DND-41 (cell line): Measurements from ENCODE around the gene TTF1.

Source experiments
- ATAC-seq: fragments of 200-7000 bp; cut with Tn5 transposase; 3 replicates; pipeline ENCODE4 v1.9.1; 2021; ENCODE audit warnings: low read depth; ENCODE audit not compliant: insufficient read depth
- DNase-seq: peaks from one replicate; pipeline ENCODE4 v3.0.0-alpha.2; 2020
- H2AFZ ChIP-seq: 2 replicates; pipeline ENCODE4 v1.6.0; 2012; ENCODE audit warnings: low read depth, low read length
- H3K27ac ChIP-seq: 2 replicates; pipeline ENCODE4 v1.5.1; 2012; ENCODE audit warnings: low read length, inconsistent platforms
- H3K27me3 ChIP-seq: fragments of 200-600 bp; sonication (generic); 2 replicates; pipeline ENCODE4 v1.6.0; 2012; ENCODE audit warnings: low read length, mild to moderate bottlenecking, inconsistent platforms; ENCODE audit not compliant: insufficient read depth, poor library complexity
- H3K36me3 ChIP-seq: 2 replicates; pipeline ENCODE4 v1.5.1; 2012; ENCODE audit warnings: low read length, inconsistent platforms; ENCODE audit not compliant: insufficient read depth
- H3K4me1 ChIP-seq: 2 replicates; pipeline ENCODE4 v1.5.1; 2012; ENCODE audit warnings: mild to moderate bottlenecking, low read length; ENCODE audit not compliant: insufficient read depth
- H3K4me2 ChIP-seq: 2 replicates; pipeline ENCODE4 v1.6.0; 2012; ENCODE audit warnings: mild to moderate bottlenecking, moderate library complexity, low read length, inconsistent platforms; ENCODE audit not compliant: insufficient read depth
- H3K4me3 ChIP-seq, 2 experiments: fragments of 200-600 bp in 1 of 2; shearing (Covaris generic) in 1 of 2; 2 replicates each; pipeline ENCODE4 v1.5.1; 2012 to 2016; ENCODE audit warnings: inconsistent platforms in 2 of 2, low read length in 2 of 2, mild to moderate bottlenecking in 2 of 2, low read depth in 1 of 2, moderate library complexity in 1 of 2
- H3K79me2 ChIP-seq: 2 replicates; pipeline ENCODE4 v1.6.0; 2012; ENCODE audit warnings: low read length, inconsistent platforms; ENCODE audit not compliant: insufficient read depth
- H3K9ac ChIP-seq: 2 replicates; pipeline ENCODE4 v1.6.0; 2012; ENCODE audit warnings: low read depth, mild to moderate bottlenecking, inconsistent platforms, low read length, moderate library complexity
- H3K9me3 ChIP-seq: 2 replicates; pipeline ENCODE4 v1.5.1; 2012; ENCODE audit warnings: low read length, moderate library complexity, mild to moderate bottlenecking, inconsistent platforms; ENCODE audit not compliant: insufficient read depth, severe bottlenecking
- H4K20me1 ChIP-seq: 2 replicates; pipeline ENCODE4 v1.6.0; 2012; ENCODE audit warnings: low read length; ENCODE audit not compliant: insufficient read depth
- EZH2 ChIP-seq: IDR thresholded peaks from 3 replicates; pipeline ENCODE4 v1.6.1; 2012; ENCODE audit warnings: borderline replicate concordance, low read depth, mild to moderate bottlenecking, moderate library complexity, low read length, inconsistent platforms; ENCODE audit not compliant: severe bottlenecking
- TF ChIP-seq, protein P1 (sequence below): IDR thresholded peaks from 2 replicates; pipeline ENCODE4 v1.5.1; 2012; ENCODE audit warnings: borderline replicate concordance, low read length, moderate library complexity, mild to moderate bottlenecking; ENCODE audit not compliant: poor library complexity, severe bottlenecking; ENCODE audit errors: extremely low read depth

TTF1 gene, protein sequence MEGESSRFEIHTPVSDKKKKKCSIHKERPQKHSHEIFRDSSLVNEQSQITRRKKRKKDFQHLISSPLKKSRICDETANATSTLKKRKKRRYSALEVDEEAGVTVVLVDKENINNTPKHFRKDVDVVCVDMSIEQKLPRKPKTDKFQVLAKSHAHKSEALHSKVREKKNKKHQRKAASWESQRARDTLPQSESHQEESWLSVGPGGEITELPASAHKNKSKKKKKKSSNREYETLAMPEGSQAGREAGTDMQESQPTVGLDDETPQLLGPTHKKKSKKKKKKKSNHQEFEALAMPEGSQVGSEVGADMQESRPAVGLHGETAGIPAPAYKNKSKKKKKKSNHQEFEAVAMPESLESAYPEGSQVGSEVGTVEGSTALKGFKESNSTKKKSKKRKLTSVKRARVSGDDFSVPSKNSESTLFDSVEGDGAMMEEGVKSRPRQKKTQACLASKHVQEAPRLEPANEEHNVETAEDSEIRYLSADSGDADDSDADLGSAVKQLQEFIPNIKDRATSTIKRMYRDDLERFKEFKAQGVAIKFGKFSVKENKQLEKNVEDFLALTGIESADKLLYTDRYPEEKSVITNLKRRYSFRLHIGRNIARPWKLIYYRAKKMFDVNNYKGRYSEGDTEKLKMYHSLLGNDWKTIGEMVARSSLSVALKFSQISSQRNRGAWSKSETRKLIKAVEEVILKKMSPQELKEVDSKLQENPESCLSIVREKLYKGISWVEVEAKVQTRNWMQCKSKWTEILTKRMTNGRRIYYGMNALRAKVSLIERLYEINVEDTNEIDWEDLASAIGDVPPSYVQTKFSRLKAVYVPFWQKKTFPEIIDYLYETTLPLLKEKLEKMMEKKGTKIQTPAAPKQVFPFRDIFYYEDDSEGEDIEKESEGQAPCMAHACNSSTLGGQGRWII

DNA sequence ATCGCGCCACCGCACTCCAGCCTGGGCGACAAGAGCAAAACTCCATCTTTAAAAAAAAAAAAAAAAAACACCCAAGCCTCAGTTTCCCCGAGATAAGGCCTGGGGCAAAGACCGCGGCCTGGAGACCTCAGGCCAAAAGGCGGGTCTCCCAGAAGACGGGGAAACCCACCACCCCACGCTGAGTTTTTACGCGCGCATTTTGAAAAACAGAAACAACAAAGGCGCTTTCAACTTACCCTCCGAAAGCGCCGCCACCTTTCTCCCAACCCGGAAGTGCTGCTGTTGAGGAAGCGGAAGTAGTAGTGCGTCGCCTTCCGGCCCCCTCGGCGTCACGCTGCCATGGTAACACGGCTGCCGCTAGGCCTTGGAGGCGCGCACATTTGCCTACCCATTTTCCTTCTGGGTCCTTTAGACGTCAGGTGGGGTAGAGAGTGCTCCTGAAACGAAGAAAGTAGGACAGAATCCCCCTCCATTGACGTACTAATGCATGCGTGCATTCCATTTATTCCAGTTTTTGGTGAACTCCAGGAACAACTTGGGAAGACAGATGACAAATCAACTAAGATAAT lies at the start of gene TTF1:
Gene TTF1, minus strand, starts transcription at position 287 of the 569 bp plus-strand sequence. CDS start 4,019 bp downstream, outside the sequence.
- H3K9ac ChIP-seq: peak within 1 kb of the TSS; percentile 81
- peaks cover 13% of the 10 kb centered on the region for H3K27me3 ChIP-seq
- H3K36me3 ChIP-seq: peaks cover 22% of the 10 kb centered on the region
- TF ChIP-seq, protein P1, sequence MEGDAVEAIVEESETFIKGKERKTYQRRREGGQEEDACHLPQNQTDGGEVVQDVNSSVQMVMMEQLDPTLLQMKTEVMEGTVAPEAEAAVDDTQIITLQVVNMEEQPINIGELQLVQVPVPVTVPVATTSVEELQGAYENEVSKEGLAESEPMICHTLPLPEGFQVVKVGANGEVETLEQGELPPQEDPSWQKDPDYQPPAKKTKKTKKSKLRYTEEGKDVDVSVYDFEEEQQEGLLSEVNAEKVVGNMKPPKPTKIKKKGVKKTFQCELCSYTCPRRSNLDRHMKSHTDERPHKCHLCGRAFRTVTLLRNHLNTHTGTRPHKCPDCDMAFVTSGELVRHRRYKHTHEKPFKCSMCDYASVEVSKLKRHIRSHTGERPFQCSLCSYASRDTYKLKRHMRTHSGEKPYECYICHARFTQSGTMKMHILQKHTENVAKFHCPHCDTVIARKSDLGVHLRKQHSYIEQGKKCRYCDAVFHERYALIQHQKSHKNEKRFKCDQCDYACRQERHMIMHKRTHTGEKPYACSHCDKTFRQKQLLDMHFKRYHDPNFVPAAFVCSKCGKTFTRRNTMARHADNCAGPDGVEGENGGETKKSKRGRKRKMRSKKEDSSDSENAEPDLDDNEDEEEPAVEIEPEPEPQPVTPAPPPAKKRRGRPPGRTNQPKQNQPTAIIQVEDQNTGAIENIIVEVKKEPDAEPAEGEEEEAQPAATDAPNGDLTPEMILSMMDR: no peak
- TF ChIP-seq EZH2: no peak
- peaks cover 39% of the 10 kb centered on the region for H3K79me2 ChIP-seq
- H3K27ac ChIP-seq: peak within 1 kb of the TSS; percentile 94
- H4K20me1 ChIP-seq: peaks cover 24% of the 10 kb centered on the region
- ATAC-seq (peak; percentile 69), DNase-seq (peak; percentile 94)
- H2AFZ ChIP-seq: peak within 1 kb of the TSS; percentile 71
- H3K4me2 ChIP-seq: peak within 1 kb of the TSS; percentile 75
- H3K4me1 ChIP-seq: peaks cover 44% of the 10 kb centered on the region
- H3K4me3 ChIP-seq: peak within 1 kb of the TSS; percentile 79 to 89; a peak in 3 of 4 replicates
- H3K9me3 ChIP-seq: no peaks in the 10 kb centered on the region

DNA sequence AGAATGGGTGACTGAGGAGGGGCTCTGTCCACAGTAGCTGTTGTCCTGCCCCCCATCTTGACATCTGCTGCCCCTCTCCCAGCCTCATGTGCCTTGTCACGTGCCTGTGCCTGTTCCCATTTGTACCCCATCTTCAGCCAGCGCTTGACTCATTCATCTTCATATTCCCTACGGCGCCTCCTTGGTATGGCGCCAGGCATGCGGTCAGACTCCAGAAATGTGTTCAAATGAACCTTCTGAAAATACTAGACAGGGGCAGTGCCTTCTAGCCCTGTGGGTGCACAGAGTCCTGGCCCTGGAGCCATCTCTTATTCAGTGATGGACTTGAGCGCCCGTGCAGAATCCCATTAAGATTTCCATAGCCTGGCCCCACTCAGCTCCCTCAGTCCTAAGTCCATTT lies 49.6 kb upstream of the TTF1 start:
- TF ChIP-seq, protein P1: no peak
- no peak for TF ChIP-seq EZH2
- H3K4me1 ChIP-seq: no peaks in the 10 kb centered on the region
- H3K4me2 ChIP-seq: no peak overlapping the region
- ATAC-seq (no peak), DNase-seq (no peak)
- no peak overlapping the region for H3K27ac ChIP-seq
- H3K27me3 ChIP-seq: no peaks in the 10 kb centered on the region
- H3K4me3 ChIP-seq: no peak overlapping the region
- no peaks in the 10 kb centered on the region for H3K36me3 ChIP-seq
- no peaks in the 10 kb centered on the region for H3K9me3 ChIP-seq
- H3K9ac ChIP-seq: no peak overlapping the region
- H2AFZ ChIP-seq: no peak overlapping the region
- H3K79me2 ChIP-seq: no peaks in the 10 kb centered on the region
- no peaks in the 10 kb centered on the region for H4K20me1 ChIP-seq

DNA sequence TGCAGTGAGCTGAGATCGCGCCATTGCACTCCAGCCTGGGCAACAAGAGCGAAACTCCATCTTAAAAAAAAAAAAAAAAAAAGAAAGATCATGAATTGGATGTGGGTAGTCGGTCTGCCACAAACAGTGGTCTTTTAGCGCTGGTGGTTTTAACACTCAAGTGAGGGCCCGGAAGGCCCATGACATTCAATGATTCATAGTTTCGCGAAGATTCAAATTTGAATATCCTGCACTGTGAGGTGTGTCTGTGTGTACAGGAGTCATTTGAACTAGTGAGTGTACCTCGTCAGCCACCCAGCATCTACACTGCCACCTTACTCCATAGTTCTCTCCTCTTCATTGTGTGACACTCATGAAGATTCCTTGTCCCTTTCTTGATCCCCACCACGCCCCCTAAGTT lies 44.6 kb upstream of the TTF1 start:
- Histone ChIP-seq H3K4me1 (no peaks in the 10 kb centered on the region), H3K4me3 (no peak overlapping the region), H3K9me3 (no peaks in the 10 kb centered on the region), H2AFZ (no peak overlapping the region), H3K27me3 (no peaks in the 10 kb centered on the region), H3K4me2 (no peak overlapping the region), H3K27ac (no peak overlapping the region), H3K36me3 (no peaks in the 10 kb centered on the region), H4K20me1 (no peaks in the 10 kb centered on the region), H3K9ac (no peak overlapping the region), H3K79me2 (no peaks in the 10 kb centered on the region)
- no peak for TF ChIP-seq EZH2
- TF ChIP-seq, protein P1: no peak
- ATAC-seq (no peak), DNase-seq (no peak)
